ENCODE measurements around the gene MRPS11. TPM values are rescaled to one million over a fixed set of nuclear protein-coding genes. Genes with fewer than 3 reads are reported as not detected.
"Not testable (repeated sequence)": the region's sequence is repeated elsewhere in the genome, so short reads cannot be mapped to it uniquely, and the experiment has no call there.

Gene MRPS11
- total and polyA plus RNA-seq, 2 of the 8 experiments (the other 6 are each of a cell fraction or from before 2014, with no cell fraction given), result 41.4 to 59.2 TPM

DNA sequence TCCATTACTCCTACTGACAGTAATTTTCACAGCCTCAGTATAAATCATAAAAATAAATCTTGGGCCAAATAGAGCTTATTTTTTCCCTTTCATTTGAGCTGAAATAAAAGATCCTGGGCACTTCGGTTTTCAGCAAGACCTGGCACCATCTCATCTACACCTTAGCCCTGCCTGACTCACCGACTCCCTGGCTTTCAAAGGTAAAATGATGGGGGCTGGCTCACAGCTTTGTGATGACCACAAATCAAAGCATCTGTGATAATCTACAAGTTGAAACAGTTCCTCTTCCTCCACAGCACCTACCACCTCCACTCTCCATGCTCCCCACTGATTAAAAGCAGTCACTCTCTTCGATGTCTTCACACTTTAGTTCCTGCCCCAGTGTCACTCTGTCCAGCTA is 51.4 kb downstream of the MRPS11 start (continued):
- TF ChIP-seq POLR2AphosphoS5 (IDR thresholded peaks at IDR 0.05; ENCODE audit: low read depth, low read length), result no peak
- no peak for TF ChIP-seq SRF (IDR thresholded peaks at IDR 0.05; ENCODE audit: low read depth, low read length)
- TF ChIP-seq CREB1 (IDR thresholded peaks at IDR 0.05), result no peak
- TF ChIP-seq RAD21 (IDR thresholded peaks at IDR 0.05 in 1 of 2, conservative IDR thresholded peaks at IDR 0.05 in 1 of 2; ENCODE audit: low read depth in 2 of 2, low read length in 2 of 2), result no peak
- TF ChIP-seq TBP (IDR thresholded peaks at IDR 0.05; ENCODE audit: low read depth, low read length), result no peak
- TF ChIP-seq KDM4A (IDR thresholded peaks at IDR 0.05; ENCODE audit: low read depth, low read length, severe bottlenecking), result no peak
- no peak for TF ChIP-seq JUN (IDR thresholded peaks at IDR 0.05; ENCODE audit: low read depth, low read length)

DNA sequence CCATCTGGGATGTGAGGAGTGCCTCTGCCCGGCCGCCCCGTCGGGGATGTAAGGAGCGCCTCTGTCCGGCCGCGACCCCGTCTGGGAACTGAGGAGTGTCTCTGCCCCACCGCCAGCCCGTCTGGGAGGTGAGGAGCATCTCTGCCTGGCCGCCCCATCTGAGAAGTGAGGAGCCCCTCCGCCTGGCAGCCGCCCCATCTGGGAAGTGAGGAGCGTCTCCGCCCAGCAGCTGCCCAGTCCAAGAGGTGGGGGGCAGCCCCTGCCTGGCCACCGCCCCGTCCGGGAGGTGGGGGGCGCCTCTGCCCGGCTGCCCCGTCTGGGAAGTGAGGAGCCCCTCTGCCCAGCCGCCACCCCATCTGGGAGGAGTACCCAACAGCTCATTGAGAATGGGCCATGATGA is 56.6 kb downstream of the MRPS11 start:
- H4K8ac ChIP-seq (ENCODE audit: extremely low read depth, insufficient read depth, low read length); H4K20me1 ChIP-seq (replicated peaks in 1 of 2; ENCODE audit: control insufficient read depth in 1 of 2, insufficient read depth in 2 of 2, low read length in 2 of 2); CTCF ChIA-PET (ENCODE audit: partially characterized antibody); H3K23me2 ChIP-seq (ENCODE audit: low read depth, low read length); H3K18ac ChIP-seq (ENCODE audit: extremely low read depth, low read length); H3K4me3 ChIP-seq (ENCODE audit: extremely low read depth in 1 of 4, insufficient read depth in 2 of 4, low read depth in 3 of 4, low read length in 4 of 4); H3K56ac ChIP-seq (replicated peaks; ENCODE audit: insufficient read length, low read depth, low read length); H2AK5ac ChIP-seq (ENCODE audit: low read depth, low read length); H2BK5ac ChIP-seq (ENCODE audit: low read depth, low read length); H3K79me1 ChIP-seq (ENCODE audit: low read depth, low read length); POLR2A ChIA-PET (ENCODE audit: partially characterized antibody); H4K5ac ChIP-seq (ENCODE audit: insufficient read length, low read depth, low read length); H3K14ac ChIP-seq (ENCODE audit: insufficient read length); FAIRE-seq; H3K27ac ChIP-seq (ENCODE audit: low read depth, low read length); H2AFZ ChIP-seq (ENCODE audit: low read length); H3K4me2 ChIP-seq (ENCODE audit: insufficient read depth in 1 of 2, low read depth in 2 of 2, low read length in 2 of 2); H3K27me3 ChIP-seq (replicated peaks in 1 of 4; ENCODE audit: control insufficient read depth in 3 of 4, extremely low read depth in 1 of 4, insufficient read depth in 3 of 4, low read length in 3 of 4); H3K9ac ChIP-seq (replicated peaks in 1 of 4; ENCODE audit: extremely low read depth in 1 of 4, low read depth in 3 of 4, low read length in 3 of 4); H3K4ac ChIP-seq (replicated peaks; ENCODE audit: insufficient read length, low read depth, low read length); H3K4me1 ChIP-seq (replicated peaks in 1 of 4; ENCODE audit: control insufficient read depth in 3 of 4, insufficient read depth in 4 of 4, low read length in 3 of 4); H3K79me2 ChIP-seq (ENCODE audit: control insufficient read depth in 1 of 2, insufficient read depth in 2 of 2, low read length in 2 of 2); H4K91ac ChIP-seq (replicated peaks; ENCODE audit: insufficient read length, low read length); H2BK15ac ChIP-seq (ENCODE audit: low read length); H3K23ac ChIP-seq (ENCODE audit: insufficient read length); H2BK120ac ChIP-seq (replicated peaks; ENCODE audit: low read depth, low read length); DNase-seq (ENCODE audit: low read depth in 1 of 2, low spot score in 2 of 2); H2BK20ac ChIP-seq (ENCODE audit: low read length); H2BK12ac ChIP-seq (ENCODE audit: low read depth, low read length): not testable (repeated sequence)
- peaks cover 0 to 10% of the 10 kb centered on the region in 2 experiments; a peak in 1 of 4 replicates for H3K9me3 ChIP-seq (ENCODE audit: insufficient read depth in 2 of 2, low read depth in 1 of 2, low read length in 1 of 2)
- H3K36me3 ChIP-seq (ENCODE audit: control insufficient read depth in 2 of 4, insufficient read depth in 4 of 4, low read length in 3 of 4), result peaks cover 0 to 12% (median 4%) of the 10 kb centered on the region in 4 experiments; a peak in 5 of 8 replicates
- WGBS, 2 experiments (ENCODE audit: extremely low coverage in 1 of 2, insufficient coverage in 1 of 2, insufficient read length in 1 of 2, insufficient replicate concordance in 2 of 2, low coverage in 1 of 2, low lambda C conversion rate in 2 of 2, missing lambda C conversion rate in 1 of 2), result 95% methylated on average over 11 of the region's 23 CpGs; no CpG with 5 or more reads in 1 of the 2 experiments

Data from H1 (cell line).